ENCODE data around the gene AKAP11. TPM values are rescaled to one million over a fixed set of nuclear protein-coding genes. Genes with fewer than 3 reads are reported as not detected.

The AKAP11 gene
- total and polyA plus RNA-seq, 2 of the 13 experiments (the other 11 are each of a cell fraction or from before 2014, with no cell fraction given) = 7.2 to 9.8 TPM

DNA sequence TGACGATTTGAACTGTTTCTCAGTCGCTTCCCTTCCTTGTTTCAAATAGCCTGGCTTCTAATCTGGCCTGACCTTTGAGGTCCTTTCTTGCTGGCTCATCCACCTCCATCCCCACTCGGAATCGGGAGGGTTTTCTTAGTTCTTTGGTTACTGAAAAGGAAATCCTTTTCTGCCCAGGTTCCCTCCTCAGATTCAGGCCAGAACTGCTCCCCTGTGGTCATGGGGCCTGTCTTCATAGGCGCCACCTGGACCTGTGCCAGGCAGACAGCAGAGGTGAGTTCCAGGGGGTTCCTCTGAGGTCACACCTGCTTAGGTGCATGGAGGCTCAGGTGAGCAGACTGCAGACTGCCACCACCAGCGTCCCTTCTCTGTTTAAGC is 62.4 kb downstream of the AKAP11 start:
- H3K9me3 ChIP-seq (ENCODE audit: low read length) = no peaks in the 10 kb centered on the region
- TF ChIP-seq, protein P1, sequence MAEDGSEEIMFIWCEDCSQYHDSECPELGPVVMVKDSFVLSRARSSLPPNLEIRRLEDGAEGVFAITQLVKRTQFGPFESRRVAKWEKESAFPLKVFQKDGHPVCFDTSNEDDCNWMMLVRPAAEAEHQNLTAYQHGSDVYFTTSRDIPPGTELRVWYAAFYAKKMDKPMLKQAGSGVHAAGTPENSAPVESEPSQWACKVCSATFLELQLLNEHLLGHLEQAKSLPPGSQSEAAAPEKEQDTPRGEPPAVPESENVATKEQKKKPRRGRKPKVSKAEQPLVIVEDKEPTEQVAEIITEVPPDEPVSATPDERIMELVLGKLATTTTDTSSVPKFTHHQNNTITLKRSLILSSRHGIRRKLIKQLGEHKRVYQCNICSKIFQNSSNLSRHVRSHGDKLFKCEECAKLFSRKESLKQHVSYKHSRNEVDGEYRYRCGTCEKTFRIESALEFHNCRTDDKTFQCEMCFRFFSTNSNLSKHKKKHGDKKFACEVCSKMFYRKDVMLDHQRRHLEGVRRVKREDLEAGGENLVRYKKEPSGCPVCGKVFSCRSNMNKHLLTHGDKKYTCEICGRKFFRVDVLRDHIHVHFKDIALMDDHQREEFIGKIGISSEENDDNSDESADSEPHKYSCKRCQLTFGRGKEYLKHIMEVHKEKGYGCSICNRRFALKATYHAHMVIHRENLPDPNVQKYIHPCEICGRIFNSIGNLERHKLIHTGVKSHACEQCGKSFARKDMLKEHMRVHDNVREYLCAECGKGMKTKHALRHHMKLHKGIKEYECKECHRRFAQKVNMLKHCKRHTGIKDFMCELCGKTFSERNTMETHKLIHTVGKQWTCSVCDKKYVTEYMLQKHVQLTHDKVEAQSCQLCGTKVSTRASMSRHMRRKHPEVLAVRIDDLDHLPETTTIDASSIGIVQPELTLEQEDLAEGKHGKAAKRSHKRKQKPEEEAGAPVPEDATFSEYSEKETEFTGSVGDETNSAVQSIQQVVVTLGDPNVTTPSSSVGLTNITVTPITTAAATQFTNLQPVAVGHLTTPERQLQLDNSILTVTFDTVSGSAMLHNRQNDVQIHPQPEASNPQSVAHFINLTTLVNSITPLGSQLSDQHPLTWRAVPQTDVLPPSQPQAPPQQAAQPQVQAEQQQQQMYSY (CRISPR knock-in tag; IDR thresholded peaks at IDR 0.05) = no peak
- TF ChIP-seq, protein P2, sequence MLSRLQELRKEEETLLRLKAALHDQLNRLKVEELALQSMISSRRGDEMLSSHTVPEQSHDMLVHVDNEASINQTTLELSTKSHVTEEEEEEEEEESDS (CRISPR knock-in tag; IDR thresholded peaks at IDR 0.05; ENCODE audit: borderline replicate concordance) = no peak
- TF ChIP-seq ZEB1 (IDR thresholded peaks at IDR 0.05; ENCODE audit: insufficient replicate concordance, low read depth) (no peak), PHF5A (CRISPR knock-in tag; IDR thresholded peaks at IDR 0.05; ENCODE audit: low read depth, unreplicated experiment) (no peak), ZNF558 (CRISPR knock-in tag; IDR thresholded peaks at IDR 0.05; ENCODE audit: borderline replicate concordance) (no peak), ZFP62 (CRISPR knock-in tag; IDR thresholded peaks at IDR 0.05) (no peak), ZNF484 (CRISPR knock-in tag; IDR thresholded peaks at IDR 0.05; ENCODE audit: borderline replicate concordance, low read depth) (no peak), ZNF333 (CRISPR knock-in tag; IDR thresholded peaks at IDR 0.05; ENCODE audit: borderline replicate concordance) (no peak)
- TF ChIP-seq, protein P3, sequence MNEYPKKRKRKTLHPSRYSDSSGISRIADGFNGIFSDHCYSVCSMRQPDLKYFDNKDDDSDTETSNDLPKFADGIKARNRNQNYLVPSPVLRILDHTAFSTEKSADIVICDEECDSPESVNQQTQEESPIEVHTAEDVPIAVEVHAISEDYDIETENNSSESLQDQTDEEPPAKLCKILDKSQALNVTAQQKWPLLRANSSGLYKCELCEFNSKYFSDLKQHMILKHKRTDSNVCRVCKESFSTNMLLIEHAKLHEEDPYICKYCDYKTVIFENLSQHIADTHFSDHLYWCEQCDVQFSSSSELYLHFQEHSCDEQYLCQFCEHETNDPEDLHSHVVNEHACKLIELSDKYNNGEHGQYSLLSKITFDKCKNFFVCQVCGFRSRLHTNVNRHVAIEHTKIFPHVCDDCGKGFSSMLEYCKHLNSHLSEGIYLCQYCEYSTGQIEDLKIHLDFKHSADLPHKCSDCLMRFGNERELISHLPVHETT (CRISPR knock-in tag; conservative IDR thresholded peaks at IDR 0.05) = no peak
- TF ChIP-seq, protein P4, sequence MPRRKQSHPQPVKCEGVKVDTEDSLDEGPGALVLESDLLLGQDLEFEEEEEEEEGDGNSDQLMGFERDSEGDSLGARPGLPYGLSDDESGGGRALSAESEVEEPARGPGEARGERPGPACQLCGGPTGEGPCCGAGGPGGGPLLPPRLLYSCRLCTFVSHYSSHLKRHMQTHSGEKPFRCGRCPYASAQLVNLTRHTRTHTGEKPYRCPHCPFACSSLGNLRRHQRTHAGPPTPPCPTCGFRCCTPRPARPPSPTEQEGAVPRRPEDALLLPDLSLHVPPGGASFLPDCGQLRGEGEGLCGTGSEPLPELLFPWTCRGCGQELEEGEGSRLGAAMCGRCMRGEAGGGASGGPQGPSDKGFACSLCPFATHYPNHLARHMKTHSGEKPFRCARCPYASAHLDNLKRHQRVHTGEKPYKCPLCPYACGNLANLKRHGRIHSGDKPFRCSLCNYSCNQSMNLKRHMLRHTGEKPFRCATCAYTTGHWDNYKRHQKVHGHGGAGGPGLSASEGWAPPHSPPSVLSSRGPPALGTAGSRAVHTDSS (CRISPR knock-in tag; conservative IDR thresholded peaks at IDR 0.05) = no peak
- TF ChIP-seq, protein P5, sequence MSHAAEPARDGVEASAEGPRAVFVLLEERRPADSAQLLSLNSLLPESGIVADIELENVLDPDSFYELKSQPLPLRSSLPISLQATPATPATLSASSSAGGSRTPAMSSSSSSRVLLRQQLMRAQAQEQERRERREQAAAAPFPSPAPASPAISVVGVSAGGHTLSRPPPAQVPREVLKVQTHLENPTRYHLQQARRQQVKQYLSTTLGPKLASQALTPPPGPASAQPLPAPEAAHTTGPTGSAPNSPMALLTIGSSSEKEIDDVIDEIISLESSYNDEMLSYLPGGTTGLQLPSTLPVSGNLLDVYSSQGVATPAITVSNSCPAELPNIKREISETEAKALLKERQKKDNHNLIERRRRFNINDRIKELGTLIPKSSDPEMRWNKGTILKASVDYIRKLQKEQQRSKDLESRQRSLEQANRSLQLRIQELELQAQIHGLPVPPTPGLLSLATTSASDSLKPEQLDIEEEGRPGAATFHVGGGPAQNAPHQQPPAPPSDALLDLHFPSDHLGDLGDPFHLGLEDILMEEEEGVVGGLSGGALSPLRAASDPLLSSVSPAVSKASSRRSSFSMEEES (CRISPR knock-in tag; IDR thresholded peaks at IDR 0.05) = no peak
- 49% methylated on average over 6 of the region's 6 CpGs for WGBS (ENCODE audit: low lambda C conversion rate)
- H3K36me3 ChIP-seq (replicated peaks in 1 of 2; ENCODE audit: control insufficient read depth in 1 of 2, insufficient read depth in 2 of 2, low read length in 2 of 2) = no peaks in the 10 kb centered on the region
- H3K9ac ChIP-seq (ENCODE audit: insufficient read depth, low read depth, low read length) = no peak overlapping the region
- H4K20me1 ChIP-seq (ENCODE audit: insufficient read depth, low read length) = no peaks in the 10 kb centered on the region
- in situ Hi-C loops (cut with HindIII; ENCODE audit: extremely low pct_ligation_motif_present, low pct_unique_long_range_greater_than_20kb) (no loop called here), intact Hi-C loops (cut with micrococcal nuclease; ENCODE audit: unreplicated experiment) (no loop called here)
- peak overlapping the region; percentile 57; the same call in 1 of the 2 replicates for H3K4me2 ChIP-seq (ENCODE audit: low read depth, low read length)
- ChIA-PET CTCF (ENCODE audit: low intra/inter-chr PET ratio, low total read pairs) (no interaction called here), POLR2A (no interaction called here)
- no peak overlapping the region for H3K4me3 ChIP-seq (replicated peaks in 1 of 3; ENCODE audit: insufficient read depth in 1 of 3, low read depth in 2 of 3, low read length in 3 of 3)
- H2AFZ ChIP-seq (ENCODE audit: low read length) = peak overlapping the region; percentile 11
- H3K27me3 ChIP-seq (ENCODE audit: control insufficient read depth in 1 of 2, insufficient read depth in 2 of 2, low read length in 2 of 2) = peaks cover 1 to 2% of the 10 kb centered on the region in 2 experiments; a peak in 1 of 5 replicates
- no peak overlapping the region for H3K27ac ChIP-seq (ENCODE audit: extremely low read length, insufficient read depth, low read length)
- no TSS peak for BruUV-seq (replicated peaks)
- no peak for DNase-seq (ENCODE audit: low spot score)
- no peaks in the 10 kb centered on the region for H3K4me1 ChIP-seq (ENCODE audit: insufficient read depth, low read length)
- peak; percentile 21; the same call in 2 of the 3 replicates for ATAC-seq
- FAIRE-seq = no peak
- H3K79me2 ChIP-seq (ENCODE audit: insufficient read depth, low read length) = no peaks in the 10 kb centered on the region
